ENCODE measurements around the gene GPC4. TPM values are rescaled to one million over a fixed set of nuclear protein-coding genes. Genes with fewer than 3 reads are reported as not detected.

The GPC4 gene
- total RNA-seq, 4 donors from 2014 or later: 7.8 to 15.7 (median 12.7) TPM

GRCh38 chrX:133434197-133434820 is 19.0 kb upstream of the GPC4 start:
- Histone ChIP-seq H3K9me3 (no peaks in the 10 kb centered on the region), H3K27me3 (no peaks in the 10 kb centered on the region), H3K36me3 (no peaks in the 10 kb centered on the region), H3K4me3 (no peak overlapping the region), H3K4me1 (no peaks in the 10 kb centered on the region), H3K27ac (no peak overlapping the region)
- intact Hi-C loops (cut with DNase I; ENCODE audit: low total_unique reads): no loop called here
- 64 to 100% methylated on average over 1 to 4 of the region's 4 CpGs for WGBS, 2 donors (ENCODE audit: low coverage in 1 of 2)
- DNase-seq: no peak
- TF ChIP-seq CTCF (IDR thresholded peaks at IDR 0.05): no peak
- no peak for TF ChIP-seq EP300 (IDR thresholded peaks at IDR 0.05; ENCODE audit: low read depth)
- TF ChIP-seq POLR2AphosphoS5 (IDR thresholded peaks at IDR 0.05): no peak
- TF ChIP-seq POLR2A (IDR thresholded peaks at IDR 0.05): no peak
- in situ Hi-C loops (cut with MboI; ENCODE audit: low pct_ligation_motif_present in 1 of 4, low pct_unique_long_range_greater_than_20kb in 1 of 4, low sequenced_read_pairs in 3 of 4): no loop called here

DNA sequence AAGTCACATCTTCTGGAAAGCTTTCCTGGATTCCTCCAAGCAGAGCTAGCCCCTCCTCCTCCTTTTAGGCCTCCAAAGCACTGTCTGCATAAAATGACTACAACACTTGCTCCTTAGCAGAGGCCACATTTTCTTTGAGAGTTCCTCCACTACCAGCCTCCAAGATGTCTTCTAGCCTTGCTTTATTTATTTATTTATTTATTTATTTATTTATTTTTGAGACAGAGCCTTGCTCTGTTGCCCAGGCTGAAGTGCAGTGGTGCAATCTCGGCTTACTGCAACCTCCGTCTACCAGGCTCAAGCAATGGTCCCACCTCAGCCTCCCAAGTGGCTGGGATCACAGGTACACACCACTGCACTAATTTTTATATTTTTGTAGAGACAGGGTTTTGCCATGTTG is 4.6 kb upstream of the GPC4 start:
- in situ Hi-C loops (cut with MboI; ENCODE audit: low pct_ligation_motif_present in 1 of 4, low pct_unique_long_range_greater_than_20kb in 1 of 4, low sequenced_read_pairs in 3 of 4): no loop called here
- H3K4me3 ChIP-seq: no peak overlapping the region
- H3K27ac ChIP-seq: no peak overlapping the region
- H3K27me3 ChIP-seq: no peaks in the 10 kb centered on the region
- TF ChIP-seq POLR2AphosphoS5 (IDR thresholded peaks at IDR 0.05) (no peak), POLR2A (IDR thresholded peaks at IDR 0.05) (no peak), CTCF (IDR thresholded peaks at IDR 0.05) (no peak), EP300 (IDR thresholded peaks at IDR 0.05; ENCODE audit: low read depth) (no peak)
- H3K9me3 ChIP-seq: no peaks in the 10 kb centered on the region
- WGBS, 2 donors (ENCODE audit: low coverage in 1 of 2): 82% methylated on average over 2 of the region's 2 CpGs; no CpG with 5 or more reads in 1 of the 2 donors
- no peak for DNase-seq
- H3K4me1 ChIP-seq: no peaks in the 10 kb centered on the region
- intact Hi-C loops (cut with DNase I; ENCODE audit: low total_unique reads): loop anchor here (10.0 kb wide), 1 partner anchor 85 kb away; no protein-coding TSS in a partner anchor
- no peaks in the 10 kb centered on the region for H3K36me3 ChIP-seq

DNA sequence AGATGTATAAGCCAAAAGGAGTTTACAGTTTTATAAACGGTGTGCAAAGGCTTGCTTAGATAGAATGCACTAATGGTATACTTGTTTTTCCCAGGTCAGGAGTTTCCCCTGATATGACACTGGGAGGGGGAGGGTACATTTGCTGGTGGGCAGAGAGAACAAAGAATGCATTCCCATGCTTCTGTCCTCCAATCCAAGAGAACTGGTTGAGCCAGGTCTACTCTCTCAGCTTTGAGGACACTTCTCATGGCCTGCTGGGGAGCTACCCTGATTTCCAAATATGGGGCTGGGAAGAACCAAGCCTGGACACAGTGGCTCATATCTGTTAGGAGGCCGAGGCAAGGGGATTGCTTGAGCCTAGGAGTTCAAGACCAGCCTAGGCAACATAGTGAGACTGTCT is 3.3 kb upstream of the GPC4 start:
- no peaks in the 10 kb centered on the region for H3K27me3 ChIP-seq
- TF ChIP-seq CTCF (IDR thresholded peaks at IDR 0.05) (no peak), POLR2AphosphoS5 (IDR thresholded peaks at IDR 0.05) (no peak), EP300 (IDR thresholded peaks at IDR 0.05; ENCODE audit: low read depth) (no peak), POLR2A (IDR thresholded peaks at IDR 0.05) (no peak)
- no peaks in the 10 kb centered on the region for H3K9me3 ChIP-seq
- H3K27ac ChIP-seq: no peak overlapping the region
- no peak overlapping the region for H3K4me3 ChIP-seq
- no peaks in the 10 kb centered on the region for H3K36me3 ChIP-seq
- in situ Hi-C loops (cut with MboI; ENCODE audit: low pct_ligation_motif_present in 1 of 4, low pct_unique_long_range_greater_than_20kb in 1 of 4, low sequenced_read_pairs in 3 of 4): no loop called here
- DNase-seq: no peak
- H3K4me1 ChIP-seq: no peaks in the 10 kb centered on the region
- intact Hi-C loops (cut with DNase I; ENCODE audit: low total_unique reads): loop anchor here (10.0 kb wide), 1 partner anchor 84 kb away; no protein-coding TSS in a partner anchor
- 44% methylated on average over 2 of the region's 2 CpGs; no CpG with 5 or more reads in 1 of the 2 donors for WGBS, 2 donors (ENCODE audit: low coverage in 1 of 2)

DNA sequence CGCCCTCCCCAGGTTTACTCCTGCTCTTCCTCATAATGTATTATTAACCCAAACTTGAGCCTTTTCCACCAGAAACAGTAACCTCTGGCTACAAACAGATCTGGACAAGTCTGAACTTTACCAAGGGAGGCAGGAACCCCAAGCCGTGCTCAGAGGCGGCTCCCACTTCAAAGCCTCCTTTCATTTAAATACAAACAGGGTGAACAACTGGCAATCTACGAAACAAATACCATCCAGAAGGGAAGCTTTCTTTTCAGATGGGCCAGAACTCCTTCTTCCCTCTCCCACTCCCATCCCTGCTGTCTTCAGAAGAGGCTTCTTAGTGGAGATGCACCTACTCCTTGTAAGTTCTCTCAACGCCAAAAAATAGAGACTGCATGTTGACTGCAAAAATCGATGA is 2.1 kb upstream of the GPC4 start:
- WGBS, 2 donors (ENCODE audit: low coverage in 1 of 2): 64 to 86% methylated on average over 3 to 6 of the region's 6 CpGs
- no peak for DNase-seq
- Histone ChIP-seq H3K27ac (no peak overlapping the region), H3K9me3 (no peaks in the 10 kb centered on the region), H3K4me1 (peaks cover 0 to 4% (median 0%) of the 10 kb centered on the region in 4 donors), H3K36me3 (no peaks in the 10 kb centered on the region), H3K4me3 (no peak overlapping the region), H3K27me3 (no peaks in the 10 kb centered on the region)
- in situ Hi-C loops (cut with MboI; ENCODE audit: low pct_ligation_motif_present in 1 of 4, low pct_unique_long_range_greater_than_20kb in 1 of 4, low sequenced_read_pairs in 3 of 4) (no loop called here), intact Hi-C loops (cut with DNase I; ENCODE audit: low total_unique reads) (loop anchor here (10.0 kb wide), 1 partner anchor 83 kb away; no protein-coding TSS in a partner anchor)
- TF ChIP-seq POLR2A (IDR thresholded peaks at IDR 0.05) (no peak), EP300 (IDR thresholded peaks at IDR 0.05; ENCODE audit: low read depth) (no peak), CTCF (IDR thresholded peaks at IDR 0.05) (no peak), POLR2AphosphoS5 (IDR thresholded peaks at IDR 0.05) (no peak)
